ENCODE measurements around the gene LHX1.

LHX1 gene

DNA sequence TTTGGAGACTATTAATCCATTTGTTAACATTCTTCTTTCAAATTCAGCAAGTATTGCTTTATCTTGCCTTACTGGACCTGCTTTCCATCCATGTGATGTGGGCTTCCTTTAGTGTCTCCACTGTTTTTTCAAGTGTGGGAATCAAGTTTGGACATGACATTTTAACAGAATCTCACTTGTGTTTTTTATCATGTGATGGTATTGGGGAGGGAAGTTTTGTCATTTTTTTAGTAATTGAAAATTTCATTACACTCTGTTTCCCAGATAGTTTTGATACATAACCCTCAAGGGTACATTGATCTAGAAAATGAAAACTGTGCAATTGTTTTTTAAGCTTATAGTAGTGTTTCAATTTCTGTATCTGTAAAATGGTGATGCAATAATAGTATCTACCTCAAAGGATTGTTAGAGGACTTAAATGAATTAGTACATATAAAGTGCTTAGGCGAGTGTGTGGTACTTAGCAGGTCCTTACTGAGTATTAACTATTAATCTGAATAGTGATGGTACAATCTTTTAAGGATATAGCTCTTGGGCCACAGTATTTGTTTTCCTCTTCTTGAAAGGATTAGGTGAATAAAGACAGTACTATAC is 38.7 kb downstream of the LHX1 start:
- DNase-seq: no peak

DNA sequence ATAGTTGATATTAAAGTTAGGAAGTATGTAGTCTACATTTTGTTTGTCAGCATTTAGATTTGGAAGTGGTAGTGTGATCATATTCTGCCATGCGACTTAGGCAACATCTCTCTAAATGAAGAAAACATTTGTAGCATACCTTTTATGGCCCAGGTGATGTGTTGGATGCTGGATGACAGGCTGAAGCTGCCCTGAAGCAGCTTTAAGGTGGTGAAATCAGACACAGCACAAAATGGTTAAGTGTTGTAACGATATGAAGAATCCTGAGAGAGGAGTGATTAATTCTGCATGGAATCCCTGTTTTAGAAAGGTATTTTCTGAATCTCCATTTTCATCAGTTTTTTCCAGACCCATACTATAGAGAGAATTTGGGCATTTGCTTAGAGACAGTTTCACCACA is 39.8 kb downstream of the LHX1 start:
- DNase-seq: no peak

DNA sequence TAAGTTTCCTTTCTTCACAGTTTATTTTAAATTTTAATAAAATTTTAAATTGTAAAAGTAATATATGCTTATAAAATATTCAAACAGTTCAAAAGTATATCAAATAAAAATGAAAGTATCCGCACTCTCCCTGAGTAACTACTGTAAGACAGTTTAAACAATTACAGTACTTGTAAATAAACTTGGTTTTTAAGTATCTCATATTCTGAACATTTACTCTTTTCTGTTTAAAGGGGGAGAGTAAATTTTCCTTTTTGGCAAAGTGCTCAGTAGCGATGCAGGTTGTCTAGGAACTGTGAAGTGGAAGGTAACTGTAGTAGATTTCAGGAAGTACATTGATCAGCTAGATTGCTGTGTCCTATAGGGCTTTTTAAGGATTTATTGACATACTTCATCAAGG is 40.3 kb downstream of the LHX1 start:
- no peak for DNase-seq

DNA sequence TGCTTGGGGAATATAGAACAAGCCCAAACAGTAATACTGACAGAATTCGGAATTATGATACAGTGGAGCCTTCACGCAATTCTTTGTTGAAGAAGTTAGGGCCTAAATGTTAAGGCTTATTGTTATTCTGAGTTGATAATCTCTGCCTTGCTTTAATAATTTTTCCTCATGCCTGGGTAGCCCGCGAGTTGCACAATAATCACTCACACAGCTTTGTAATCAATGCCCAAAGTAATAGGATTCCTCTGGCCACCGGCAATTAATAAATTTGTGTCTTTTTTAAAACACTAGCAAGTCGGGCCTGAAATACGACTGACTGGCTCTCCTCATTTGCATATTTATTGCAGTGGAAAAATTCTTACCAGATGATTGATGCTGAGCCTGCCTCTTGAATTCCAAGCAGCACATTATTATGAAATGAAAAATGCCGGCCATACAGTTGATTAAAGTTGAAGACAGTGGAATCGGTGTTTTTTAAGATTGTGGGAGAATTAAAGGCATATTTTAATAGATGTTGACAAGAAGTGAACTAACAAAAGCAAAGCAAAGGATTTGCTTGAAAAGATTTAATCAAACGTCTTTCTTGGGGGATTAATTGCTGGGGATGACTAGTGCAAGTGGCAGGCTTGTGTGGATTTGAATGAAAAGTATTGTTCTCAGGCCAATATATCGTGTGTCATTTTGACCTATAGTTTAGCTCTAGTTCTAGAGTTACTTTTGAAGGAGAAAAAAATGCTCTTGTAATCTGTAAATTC is 41.7 kb downstream of the LHX1 start:
- no peak for DNase-seq

DNA sequence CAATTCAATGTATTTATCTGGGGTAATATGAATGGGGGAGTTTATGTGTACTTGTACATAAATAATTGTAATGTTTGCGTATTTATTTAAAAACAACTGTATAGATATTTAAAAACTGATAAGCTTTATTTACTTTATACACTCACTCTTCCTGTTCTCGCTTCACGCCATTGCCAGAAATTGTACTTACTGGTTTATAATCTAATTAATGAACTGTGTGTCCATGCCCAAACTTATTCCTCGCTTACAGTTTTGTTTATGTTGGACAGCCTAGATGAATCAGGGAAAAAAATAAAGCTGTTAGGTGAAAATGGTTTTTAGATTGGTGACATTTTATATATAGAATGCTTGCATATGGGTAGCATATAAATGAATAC is 42.3 kb downstream of the LHX1 start:
- DNase-seq: no peak

DNA sequence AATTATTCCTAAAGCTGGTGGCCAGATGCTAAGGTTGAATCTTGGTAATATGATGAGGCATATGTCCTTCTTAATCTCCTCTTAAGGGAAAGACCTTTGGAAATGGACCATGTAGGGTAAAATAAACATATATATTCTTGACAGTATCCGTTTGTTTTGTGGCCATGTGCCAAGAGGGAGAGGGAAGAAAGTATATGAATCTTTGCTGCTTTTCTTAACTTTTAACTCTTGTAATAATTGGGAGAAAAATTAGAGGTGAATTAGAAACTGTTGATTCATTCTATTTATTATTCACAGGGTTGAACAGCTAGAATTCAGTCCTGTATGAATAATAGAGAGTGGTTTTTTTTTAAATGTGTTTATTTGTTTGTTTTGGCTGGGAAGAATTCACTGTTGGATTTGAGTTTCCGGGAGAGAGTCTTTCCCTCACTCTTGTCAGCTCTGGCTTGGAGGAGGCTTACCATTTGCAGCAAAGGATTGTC is 43.0 kb downstream of the LHX1 start:
- no peak for DNase-seq

DNA sequence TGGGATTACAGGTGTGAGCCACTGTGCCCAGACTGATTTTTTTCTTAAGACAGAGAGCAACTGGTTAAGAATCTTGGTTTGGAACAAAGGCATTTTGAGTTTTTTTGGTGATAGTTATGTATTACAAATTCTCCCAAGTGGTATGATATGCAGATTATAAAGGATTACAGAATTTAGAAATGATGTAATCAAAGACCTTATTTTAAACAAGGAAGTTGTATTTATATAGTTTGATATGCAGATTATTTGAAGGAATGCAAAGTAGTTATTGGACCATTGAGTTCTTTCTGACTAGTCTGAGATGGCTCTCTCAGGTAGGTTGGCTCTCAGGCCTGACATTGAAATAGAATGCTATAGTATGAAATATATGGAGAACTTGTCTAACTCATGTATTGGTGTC is 46.3 kb downstream of the LHX1 start:
- DNase-seq: no peak

DNA sequence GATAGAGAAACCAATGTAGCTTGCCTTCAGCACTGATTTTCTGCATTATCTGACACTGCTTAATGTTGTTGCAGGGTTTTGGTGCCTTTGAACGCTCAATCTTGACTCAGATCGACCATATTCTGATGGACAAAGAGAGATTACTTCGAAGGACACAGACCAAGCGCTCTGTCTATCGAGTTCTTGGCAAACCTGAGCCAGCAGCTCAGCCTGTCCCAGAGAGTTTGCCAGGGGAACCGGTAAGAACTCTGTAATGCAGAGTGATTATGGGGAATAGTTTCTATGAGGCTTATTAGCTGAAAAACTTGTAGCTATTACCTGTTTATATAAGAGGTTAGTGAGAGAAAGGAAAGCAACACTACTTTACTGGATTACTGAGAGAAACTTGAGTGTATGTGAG is 51.9 kb downstream of the LHX1 start:
- DNase-seq: no peak

DNA sequence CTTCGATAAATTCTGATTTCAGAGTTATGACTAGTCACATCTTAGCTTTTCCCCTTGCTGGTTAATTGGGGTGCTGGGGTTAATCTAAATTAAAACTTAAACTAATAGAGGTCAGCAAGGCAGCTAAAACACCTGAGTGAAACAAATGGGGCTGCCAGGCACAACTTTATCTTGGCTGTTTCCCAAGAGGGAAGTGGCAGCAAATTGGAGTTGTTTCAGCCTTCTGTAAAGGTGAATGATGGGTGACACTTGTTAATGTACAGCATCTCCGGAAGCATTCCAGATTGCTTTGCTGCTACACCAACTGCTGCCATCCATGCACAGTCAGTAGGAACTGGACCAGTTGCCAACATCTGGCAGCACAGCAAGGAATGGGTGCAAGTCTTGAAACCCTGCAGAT is 55.4 kb downstream of the LHX1 start:
- DNase-seq: no peak

DNA sequence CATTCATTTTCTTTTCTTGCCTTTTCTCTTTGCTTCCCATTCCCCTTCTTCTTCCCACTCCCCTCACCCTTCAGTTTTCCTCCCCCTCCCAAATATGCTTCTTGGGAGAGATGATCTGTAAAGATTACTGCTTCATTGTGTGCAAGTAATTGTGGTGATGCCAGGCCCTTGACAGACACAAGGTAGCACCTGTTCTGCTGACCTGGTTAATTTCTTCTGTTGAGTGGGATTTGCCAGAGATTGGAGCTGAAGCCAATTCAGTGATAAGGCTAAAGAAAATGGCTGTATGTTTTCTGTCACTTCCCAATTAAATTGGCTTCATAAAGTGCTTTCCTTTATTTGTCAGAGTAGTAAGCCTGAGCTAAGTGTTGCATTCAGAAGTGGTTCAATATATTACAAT is 56.0 kb downstream of the LHX1 start:
- no peak for DNase-seq

Measured in CD4-positive, alpha-beta T cell treated with Interferon alpha-2 for 1 hour (primary cell).